ENCODE data around the gene SMARCA2.

The SMARCA2 gene

GRCh38 chr9:2015581-2016407 lies 647 bp downstream of the SMARCA2 start:
- peak; percentile 38 for DNase-seq (ENCODE audit: low read depth)

DNA sequence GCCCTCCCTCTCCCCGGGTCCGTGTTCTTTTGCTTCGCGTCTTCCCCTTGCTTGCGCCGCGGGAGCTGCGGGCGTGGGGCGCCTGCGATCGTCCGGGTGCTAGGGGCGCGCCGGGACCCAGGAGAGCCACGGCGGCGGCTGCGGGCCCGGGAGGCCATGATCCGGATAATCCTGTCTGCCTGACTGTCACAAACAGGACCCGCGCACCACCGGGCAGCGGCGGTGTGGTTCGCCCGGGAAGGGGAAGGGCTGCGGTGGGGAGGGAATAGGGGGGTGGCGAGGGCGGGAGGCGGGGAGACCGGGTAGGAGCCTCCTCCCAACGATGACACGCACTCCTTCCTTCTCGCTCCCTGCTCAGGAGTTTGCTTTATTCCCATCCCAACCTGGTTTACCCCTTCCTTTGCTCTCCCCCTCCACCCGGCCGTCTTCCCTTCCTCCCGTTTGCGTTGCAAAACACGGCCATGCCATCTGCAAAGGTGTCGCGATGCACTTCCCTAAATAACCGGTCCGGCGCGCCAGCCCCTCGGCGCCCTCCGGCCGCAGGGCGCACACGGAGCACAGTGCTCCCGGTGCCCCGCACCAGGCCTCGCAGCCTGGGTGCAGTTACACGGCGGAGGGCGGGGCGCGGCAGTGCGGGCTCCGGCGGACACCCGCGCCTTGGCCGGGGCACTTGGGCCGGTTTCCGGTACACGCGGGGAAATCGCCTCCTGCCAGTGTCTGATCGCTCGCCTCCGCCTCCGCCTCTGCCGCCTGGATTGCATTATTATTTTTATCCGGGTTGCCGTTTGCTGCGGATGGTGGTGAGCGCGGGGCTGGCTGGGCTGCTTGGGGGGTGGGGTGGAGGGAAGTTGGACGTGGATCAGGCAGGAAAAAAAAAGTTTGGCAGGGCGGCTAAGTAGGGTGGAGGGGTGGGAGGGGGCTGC lies 1.5 kb downstream of the SMARCA2 start:
- peak; percentile 54 for DNase-seq (ENCODE audit: low read depth)

DNA sequence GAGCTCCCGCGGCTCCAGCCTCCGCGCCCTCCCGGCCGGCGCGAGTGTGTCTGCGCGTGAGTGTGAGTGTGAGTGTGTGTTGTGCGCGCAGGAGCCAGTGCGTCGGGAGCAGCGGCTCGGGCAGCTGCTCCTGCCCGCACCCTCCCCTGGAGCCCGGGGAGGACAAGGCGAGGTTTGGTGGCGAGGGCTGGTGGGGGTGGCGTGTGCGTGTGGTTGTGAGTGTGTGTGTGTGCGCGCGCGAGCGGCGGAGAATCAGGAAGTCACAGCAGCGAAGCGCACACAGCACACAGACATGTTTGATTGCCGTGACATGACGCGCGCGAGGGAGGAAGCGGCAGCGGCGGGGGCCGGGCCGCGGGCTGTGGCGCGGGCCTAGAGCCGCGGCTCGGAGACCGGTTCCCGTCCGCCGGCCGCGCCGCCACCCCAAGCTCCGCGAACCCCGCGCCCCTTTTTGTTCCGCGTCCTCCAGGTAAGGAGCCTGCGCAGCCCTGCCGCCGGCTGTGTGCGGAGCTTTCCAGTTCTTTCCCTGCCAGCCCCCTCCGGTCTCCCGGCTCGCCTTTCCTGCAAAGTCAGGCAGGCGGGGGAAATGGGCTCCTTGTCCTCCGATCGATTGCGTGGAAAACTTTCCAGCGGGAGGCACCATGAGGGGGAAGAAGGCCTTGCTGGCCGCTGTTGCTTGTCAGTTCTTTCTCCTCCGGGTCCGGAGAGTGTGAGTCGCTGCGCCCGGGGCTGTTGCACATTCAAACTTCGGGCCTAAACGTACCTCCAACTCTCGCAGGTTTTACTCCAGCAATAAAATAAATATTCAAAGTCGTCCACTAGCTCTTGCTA lies 2.4 kb downstream of the SMARCA2 start:
- DNase-seq (ENCODE audit: low read depth) = peak; percentile 75

GRCh38 chr9:2018162-2018643 lies 3.1 kb downstream of the SMARCA2 start:
- DNase-seq (ENCODE audit: low read depth) = no peak

GRCh38 chr9:2018764-2019558 lies 3.8 kb downstream of the SMARCA2 start:
- no peak for DNase-seq (ENCODE audit: low read depth)

DNA sequence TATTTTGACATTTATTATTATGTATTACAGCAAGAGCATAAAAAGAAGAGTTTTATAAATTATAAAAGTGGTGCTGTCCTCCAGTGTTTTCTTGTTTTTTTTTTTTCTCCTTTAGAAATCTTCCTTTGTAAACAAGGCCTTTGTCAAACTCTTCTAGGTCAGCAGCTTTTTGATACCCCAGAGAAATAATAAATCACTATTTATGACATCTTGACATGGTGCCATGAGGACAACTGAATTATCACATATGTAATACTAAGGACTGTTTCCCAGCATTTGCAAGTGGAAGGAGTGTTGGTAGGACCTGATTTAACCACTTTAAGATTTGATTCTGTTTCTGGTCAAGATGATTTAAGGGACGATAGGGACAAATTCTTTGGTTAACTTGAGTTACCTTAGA lies 4.6 kb downstream of the SMARCA2 start:
- no peak for DNase-seq (ENCODE audit: low read depth)

DNA sequence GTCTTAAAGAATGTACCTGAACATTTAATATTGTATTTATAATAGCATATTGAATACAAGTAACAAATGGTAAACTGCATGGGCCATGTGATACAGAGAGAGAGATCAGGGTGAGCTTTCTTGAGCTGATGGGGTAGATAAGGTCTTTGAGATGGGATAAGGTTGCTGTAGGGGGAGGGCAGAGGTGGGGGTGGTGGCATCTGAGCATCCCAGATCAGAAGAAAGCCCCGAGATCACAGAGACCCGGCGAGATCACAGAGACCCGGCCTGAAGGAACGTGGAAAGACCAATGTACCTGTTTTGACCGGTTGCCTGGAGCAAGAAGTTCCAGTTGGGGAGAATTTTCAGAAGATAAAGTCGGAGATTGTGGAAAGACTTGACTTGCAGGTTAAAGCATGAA lies 6.6 kb downstream of the SMARCA2 start:
- DNase-seq (ENCODE audit: low read depth) = no peak

GRCh38 chr9:2022560-2022959 lies 7.4 kb downstream of the SMARCA2 start:
- no peak for DNase-seq (ENCODE audit: low read depth)

DNA sequence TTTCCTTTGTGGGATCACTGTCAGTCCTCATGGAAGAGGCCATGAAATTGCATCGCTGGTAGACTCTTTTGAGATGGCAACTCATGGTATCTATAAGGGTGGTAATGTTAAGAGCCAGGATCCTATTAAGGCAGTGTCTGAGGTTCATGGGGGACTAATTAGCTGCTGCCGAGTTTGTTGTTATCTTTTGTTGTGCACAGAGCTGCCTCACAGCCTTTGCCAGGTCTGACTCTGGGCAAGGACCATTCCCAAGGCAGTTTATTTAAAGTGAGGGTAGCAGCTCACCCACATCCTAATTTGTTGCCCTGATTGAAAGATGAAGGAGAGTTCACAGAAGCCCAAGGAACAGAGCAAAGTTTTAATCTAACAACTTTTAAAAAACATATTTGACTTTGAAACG lies 7.9 kb downstream of the SMARCA2 start:
- no peak for DNase-seq (ENCODE audit: low read depth)

GRCh38 chr9:2023532-2023931 lies 8.4 kb downstream of the SMARCA2 start:
- no peak for DNase-seq (ENCODE audit: low read depth)

DNA sequence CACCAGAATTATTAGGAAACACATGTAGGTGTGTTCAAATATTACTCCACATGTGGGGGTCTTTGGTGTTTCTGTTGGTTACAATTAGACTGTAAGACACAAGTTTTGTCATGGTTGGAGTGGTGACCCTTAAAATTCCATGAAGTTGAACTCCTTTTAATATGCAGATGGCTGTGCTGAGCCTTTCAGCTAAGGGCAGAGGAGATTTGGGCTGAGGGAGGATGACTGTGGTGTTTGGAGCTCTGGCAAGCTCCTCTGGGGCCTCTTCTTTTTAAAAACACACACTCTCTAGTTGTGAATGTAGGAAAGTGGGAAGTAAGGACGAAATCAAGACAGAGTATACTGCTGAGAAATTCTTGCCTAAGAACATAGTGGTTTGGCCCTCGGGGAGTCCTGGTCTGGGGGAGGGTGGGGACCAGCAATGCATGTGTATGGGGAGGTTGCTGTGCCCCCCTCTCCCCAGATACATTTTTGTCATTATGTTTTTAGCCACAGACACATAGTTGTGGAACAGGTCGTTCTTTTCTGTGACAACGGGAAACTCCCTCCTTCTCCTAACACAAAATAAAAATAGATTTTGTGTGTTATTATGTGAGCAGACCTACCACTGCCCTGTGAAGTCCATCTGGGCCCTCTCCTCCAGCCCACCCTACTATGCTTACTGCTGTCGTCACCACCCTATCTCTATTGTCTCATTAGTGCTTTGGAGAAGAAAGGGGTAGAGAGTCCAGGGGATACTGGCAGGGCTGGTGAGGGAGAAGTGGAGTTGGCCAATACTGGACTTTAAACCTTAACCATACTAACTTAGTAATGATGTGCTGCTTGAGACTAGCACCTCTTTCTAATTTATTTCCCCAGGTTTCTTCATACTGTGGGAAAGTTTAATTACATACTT lies 10.0 kb downstream of the SMARCA2 start:
- DNase-seq (ENCODE audit: low read depth) = no peak

DNA sequence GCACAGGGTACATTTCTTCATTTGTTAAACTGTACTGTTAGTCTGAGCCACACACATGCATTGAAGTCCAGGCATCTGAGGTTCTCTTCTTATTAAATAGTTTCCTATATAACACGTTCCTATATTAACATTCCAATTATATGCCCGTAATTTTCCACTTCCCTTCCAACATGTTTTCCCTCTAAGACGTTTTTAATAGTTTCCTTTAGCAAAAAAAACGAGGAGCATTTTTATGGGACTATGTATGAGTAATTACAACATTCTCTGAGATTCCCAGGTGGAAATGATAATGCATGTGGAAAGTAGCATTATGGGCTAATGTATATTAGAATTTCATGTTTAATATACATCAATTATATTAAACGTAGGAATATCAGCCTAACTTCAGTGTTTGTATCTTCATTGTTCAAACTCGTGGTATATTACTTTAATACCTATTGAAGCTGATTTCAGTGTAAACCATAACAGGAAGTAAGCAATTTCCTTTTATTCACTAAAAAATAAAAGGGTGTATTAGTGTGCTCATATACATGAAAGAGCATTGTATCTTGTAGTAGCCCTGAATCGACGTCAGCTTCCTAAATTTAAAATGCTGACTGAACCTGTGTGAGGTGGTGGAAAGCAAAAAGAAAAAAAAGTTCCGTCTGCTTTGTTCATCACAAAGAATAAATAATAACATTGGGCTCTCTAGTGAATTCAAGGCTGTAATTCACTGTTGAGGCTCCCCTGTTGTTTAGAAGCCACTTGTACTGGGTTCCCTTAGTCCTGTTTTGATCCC lies 11.3 kb downstream of the SMARCA2 start:
- no peak for DNase-seq (ENCODE audit: low read depth)

- DNase-seq (ENCODE audit: low read depth) = no peak
These were observed 12.5 kb downstream of the SMARCA2 start for GRCh38 chr9:2027543-2028160.

GRCh38 chr9:2028888-2029287 lies 13.7 kb downstream of the SMARCA2 start:
- no peak for DNase-seq (ENCODE audit: low read depth)

DNA sequence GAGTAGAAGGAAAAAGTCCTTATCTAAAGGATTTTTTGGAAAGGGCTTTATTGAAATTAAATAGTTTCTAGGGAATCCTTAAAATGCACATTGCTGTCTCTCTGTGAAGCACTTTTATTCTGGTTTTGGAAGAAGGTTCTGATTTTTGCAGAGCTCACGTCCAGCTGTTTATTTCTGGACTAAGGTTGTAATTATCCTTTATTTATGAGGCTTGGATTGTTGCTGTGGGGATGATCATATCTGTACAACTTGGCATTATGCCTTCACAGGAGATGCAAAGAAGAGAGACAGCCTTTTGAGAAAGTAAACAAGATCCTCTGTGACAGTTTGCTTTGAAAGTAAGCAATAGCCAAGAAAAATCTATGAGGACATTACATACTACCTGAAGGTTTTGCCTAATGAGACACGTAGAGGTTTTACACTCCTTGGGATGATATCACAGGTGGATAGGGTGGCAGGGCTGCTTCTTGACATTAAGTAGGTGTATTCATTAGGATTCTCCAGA lies 14.6 kb downstream of the SMARCA2 start:
- DNase-seq (ENCODE audit: low read depth) = no peak

GRCh38 chr9:2032234-2032633 lies 17.1 kb downstream of the SMARCA2 start:
- no peak for DNase-seq (ENCODE audit: low read depth)

- DNase-seq (ENCODE audit: low read depth) = no peak
These were observed 21.7 kb downstream of the SMARCA2 start for GRCh38 chr9:2036844-2037243.
